Measurements from ENCODE around the gene NDUFAF2.
"Not testable (repeated sequence)": the region's sequence is repeated elsewhere in the genome, so short reads cannot be mapped to it uniquely, and the experiment has no call there.

NDUFAF2 gene

DNA sequence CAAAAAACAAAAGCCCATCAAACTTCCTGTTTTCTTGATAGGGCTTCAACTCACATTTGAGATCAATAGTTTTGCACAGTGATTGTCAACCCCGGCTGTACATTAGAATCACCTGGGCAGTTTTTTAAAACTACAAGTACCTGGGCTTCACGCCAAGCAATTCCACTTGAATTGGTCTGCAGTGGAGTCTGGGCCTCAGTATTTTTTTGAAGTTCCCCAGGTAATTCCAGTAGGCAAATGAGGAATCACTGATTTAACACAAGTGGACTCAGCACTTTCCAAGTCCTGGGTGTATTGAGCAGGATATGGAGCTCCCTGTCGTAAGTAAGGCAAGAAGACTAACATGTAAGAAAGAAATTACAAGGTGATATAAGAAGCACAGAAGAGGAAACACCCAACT is 232.1 kb downstream of the NDUFAF2 start:
- no peak for DNase-seq (ENCODE audit: low read depth in 2 of 2)

DNA sequence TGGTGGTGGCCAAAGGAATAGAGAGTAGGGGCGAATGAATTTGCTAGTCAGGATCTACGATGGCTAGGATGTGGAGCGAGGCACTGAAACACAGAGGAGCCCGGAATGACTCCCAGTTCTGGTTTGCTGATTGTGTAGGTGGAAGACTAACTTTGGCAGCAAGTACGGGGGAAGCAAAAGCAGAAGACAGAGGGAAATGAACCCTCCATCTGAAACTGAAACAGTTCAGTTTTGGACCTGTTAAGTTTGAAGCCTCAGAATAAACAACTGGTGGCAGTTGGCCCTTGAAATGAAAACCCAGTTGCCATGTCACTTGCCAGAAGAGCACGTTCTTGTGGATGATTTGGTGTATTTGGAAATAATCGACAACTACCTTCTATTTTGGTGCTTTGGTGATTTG is 232.7 kb downstream of the NDUFAF2 start:
- no peak for DNase-seq (ENCODE audit: low read depth in 2 of 2)

DNA sequence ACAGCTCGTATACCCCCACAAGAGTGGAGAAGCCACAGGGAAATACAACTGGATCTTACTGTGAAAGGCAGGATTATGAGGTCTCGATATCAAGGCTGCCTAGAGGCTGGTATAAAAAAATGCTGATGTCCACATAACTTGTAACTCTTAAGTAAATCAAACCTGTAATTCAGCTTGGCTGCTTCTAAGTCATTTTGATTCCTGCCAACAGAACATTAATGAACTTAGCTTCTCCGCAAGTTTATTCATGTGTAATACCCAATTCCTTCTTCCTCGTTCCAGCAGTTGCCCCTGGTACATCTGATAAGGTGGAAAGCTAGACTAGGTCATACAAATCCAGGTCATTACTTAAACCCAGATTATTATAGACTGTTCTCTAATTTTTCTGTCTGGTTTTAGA is 233.7 kb downstream of the NDUFAF2 start:
- DNase-seq (ENCODE audit: low read depth in 2 of 2), result no peak

DNA sequence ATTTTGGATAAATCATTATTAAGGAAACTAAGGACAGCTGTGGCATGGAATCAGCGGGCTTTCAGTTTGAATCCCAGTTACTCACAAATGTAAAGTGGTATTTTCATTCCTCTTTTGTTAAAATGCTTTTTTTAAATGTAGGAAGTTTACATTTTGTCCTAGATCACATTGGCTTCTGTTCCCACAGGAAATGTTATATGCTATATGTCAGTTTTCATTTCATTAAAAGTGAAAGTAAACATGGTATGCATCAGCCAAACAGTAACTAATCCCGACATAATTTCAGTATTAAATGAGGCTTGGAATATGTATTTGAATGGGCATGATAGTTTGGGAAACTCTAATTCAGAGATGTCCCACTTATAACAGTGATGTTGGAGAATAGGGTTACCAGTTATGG is 235.9 kb downstream of the NDUFAF2 start:
- DNase-seq (ENCODE audit: low read depth in 2 of 2), result no peak

DNA sequence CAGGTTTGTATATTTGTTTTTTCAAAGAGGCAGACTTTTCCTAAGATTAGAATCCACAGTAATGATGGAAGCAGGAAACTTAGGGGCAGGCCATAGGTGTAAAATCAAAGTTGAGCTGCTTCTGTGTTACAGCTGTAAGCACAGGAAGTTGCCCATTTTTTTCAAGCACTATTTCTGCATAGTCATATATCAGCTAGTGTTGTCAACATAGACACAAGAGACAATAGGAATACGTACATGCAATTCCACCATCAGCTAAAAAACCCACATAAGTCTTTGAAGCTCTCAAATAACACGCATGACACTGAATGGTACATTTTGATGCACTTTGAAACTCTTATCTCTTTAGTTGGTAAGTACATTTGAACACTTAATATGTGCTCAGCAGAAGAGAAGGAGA is 237.4 kb downstream of the NDUFAF2 start:
- no peak for DNase-seq (ENCODE audit: low read depth in 2 of 2)

DNA sequence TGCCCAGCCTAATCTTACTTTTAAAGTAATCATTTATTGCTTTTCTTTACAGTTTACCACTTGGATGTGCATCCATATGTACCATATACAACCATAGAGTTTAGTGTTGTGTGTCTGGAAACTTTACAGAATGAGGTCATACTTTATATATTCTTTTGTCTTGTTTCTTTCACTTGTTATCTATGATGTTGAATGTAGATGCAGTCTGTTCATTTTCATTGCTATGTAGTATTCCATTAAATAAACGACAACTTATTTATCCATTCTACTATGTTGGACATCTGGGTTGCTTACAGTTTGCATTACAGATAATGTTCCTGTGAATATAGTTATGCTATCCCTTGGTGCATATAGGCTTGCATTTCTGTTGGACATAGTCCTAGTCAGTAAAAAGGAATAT is 238.5 kb downstream of the NDUFAF2 start:
- no peak for DNase-seq (ENCODE audit: low read depth in 2 of 2)

DNA sequence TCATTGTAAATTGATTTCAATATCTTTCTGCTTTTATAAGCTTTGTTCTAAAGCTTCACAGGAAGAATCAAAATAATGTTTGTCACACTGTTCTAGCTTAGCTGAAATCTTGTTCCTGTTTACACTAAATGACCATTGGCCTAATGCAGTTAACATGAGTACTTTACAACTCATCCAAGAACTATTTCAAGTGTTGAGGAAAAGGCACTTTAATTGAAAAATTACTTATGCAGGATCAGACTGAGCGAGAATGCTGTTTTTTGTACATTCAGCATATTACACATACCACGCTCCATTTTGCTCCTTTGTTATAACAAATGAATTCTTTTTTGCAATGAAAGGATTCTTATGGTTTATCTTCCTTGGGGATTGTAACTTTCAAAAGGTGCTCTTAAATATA is 239.7 kb downstream of the NDUFAF2 start:
- no peak for DNase-seq (ENCODE audit: low read depth in 2 of 2)

DNA sequence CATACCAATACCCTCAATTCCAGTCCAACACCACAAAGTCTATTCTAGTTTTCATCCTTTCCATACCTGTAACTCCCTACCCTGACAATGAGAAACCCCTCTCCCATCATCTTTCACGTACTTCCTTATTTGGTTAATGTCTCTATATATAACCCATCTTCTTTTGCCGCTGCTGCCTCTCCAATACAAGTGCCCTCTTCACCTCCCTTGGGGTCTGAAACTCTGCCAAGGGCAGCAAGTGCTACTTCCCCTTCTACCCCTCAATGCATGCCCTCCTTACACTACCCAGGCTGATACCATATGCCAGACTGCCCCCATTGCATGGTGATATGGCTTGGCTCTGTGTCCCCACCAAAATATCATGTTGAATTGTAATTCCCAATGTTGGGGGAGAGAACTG is 241.6 kb downstream of the NDUFAF2 start:
- no peak for DNase-seq (ENCODE audit: low read depth in 2 of 2)

DNA sequence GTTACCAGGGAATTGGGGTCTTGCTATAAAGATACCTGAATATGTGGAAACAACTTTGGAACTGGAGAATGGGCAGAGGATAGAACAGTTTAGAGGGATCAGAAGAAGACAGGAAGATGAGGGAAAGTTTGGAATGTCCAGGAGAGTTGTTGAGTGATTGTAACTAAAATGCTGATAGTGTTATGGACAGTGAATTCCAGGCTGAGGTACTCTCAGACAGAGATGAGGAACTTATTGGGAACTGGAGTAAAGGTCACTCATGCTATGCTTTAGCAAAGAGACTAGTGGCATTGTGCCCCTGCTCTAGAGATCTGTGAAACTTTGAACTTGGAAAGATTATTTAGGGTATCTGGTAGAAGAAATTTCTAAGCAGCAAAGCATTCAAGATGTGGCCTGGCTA is 242.3 kb downstream of the NDUFAF2 start:
- not testable (repeated sequence) for DNase-seq (ENCODE audit: low read depth in 2 of 2)

DNA sequence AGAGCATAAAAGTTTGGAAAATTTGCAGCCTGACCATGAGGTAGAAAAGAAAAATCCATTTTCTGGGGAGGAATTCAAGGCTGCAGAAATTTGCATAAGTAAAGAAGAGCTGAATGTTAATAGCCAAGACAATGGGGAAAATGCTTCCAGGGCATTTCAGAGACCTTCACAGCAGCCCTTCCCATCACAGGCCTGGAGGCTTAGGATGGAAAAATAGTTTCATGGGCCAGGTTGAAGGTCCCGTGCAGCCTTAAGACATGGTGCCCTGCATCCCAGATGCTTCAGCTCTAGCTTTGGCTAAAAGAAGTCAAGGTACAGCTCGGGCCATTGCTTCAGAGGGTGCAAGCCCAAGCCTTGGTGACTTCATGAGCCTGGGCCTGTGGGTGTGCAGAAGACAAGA is 242.8 kb downstream of the NDUFAF2 start:
- DNase-seq (ENCODE audit: low read depth in 2 of 2), result not testable (repeated sequence)

DNA sequence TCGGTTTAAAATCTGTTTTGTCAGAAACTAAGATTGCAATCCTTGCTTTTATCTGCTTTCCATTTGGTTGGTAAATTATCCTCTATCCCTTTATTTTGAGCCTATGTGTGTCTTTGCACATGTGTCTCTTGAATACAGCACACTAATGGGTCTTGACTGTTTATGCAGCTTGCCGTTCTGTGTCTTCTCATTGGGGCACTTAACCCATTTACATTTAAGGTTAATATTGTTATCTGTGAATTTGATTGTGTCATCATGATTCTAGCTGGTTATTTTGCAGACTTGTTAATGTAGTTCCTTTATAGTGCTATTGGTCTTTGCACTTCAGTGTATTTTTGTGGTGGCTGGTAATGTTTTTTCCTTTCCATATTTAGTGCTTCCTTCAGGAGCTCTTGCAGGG is 253.6 kb downstream of the NDUFAF2 start:
- no peak for DNase-seq (ENCODE audit: low read depth in 2 of 2)

DNA sequence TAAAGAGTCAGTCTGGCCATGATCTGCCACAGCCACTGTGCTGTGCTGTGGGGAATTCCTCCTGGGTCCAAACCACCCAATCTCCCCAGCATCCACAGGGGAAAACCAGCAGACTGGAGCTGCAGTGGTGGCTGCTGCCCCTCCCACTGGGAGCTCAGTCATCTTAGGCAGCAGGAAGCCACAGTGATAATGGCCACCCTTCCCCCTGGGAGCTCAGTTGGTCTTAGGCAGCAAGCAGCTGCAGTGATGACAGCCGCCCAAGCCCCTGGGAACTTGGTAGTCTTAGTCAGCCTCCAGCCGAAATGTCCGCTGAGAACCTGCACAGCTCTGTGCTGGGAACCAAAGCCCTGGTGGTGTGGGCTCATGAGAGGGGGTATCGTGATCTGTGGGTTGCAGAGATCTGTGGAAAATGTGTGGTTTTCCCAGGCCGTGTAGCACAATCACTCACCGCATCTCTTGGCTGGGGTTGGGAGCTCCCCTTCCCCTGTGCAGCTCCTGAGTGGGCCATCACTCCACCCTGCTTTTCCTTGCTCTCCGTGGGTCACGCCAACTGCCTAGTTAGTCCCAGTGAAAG is 255.7 kb downstream of the NDUFAF2 start:
- DNase-seq (ENCODE audit: low read depth in 2 of 2), result no peak

DNA sequence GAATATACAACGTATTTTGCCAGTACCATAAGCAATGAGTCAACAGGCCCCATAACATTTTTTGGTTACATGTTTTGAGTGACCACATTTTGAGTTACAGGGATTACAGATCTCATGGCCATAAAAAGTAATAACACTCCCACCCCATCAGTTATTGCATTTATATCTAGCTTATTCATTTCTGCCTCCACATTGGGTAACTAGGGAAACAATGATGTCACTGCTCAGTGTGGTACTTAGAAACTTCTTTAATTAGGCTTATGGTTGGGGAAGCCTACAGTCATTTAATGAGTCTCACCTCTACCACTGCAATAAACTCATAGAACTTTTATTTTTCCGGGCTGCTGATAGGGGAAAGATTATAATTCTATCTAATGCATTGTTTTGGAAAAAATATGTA is 257.2 kb downstream of the NDUFAF2 start:
- no peak for DNase-seq (ENCODE audit: low read depth in 2 of 2)

Data from stimulated activated CD8-positive, alpha-beta memory T cell treated with anti-CD3 and anti-CD28 coated beads, Interleukin-2, amount 100 ng/mL, for 1 hour (primary cell).